Activated naive CD4-positive, alpha-beta T cell treated with anti-CD3 and anti-CD28 coated beads, Interleukin-2, amount 50 U/mL, for 72 hours (primary cell): ENCODE results near the gene MON1B. TPM values are rescaled to one million over a fixed set of nuclear protein-coding genes. Genes with fewer than 3 reads are reported as not detected.
"Not testable (repeated sequence)": the region's sequence is repeated elsewhere in the genome, so short reads cannot be mapped to it uniquely, and the experiment has no call there.

ENCODE experiments used
- ATAC-seq, 2 donors: fragments of 150-1000 bp; cut with Tn5 transposase; 2 replicates each; pipeline ENCODE4 v1.10.0; 2021; ENCODE audit warnings: mild to moderate bottlenecking in 2 of 2, moderate library complexity in 2 of 2
- DNase-seq, 2 donors: peaks; one replicate each; pipeline ENCODE4 v3.0.0; 2021 to 2022; ENCODE audit warnings: low spot score in 2 of 2
- H3K27ac Mint-ChIP-seq, 2 donors: one replicate each; pipeline ENCODE4 v1.8.0; 2022; ENCODE audit warnings: mild to moderate bottlenecking in 2 of 2, mixed read lengths in 2 of 2
- H3K36me3 Mint-ChIP-seq, 2 donors: one replicate each; pipeline ENCODE4 v1.8.0; 2022; ENCODE audit warnings: mixed read lengths in 2 of 2
- H3K9me3 Mint-ChIP-seq, 2 donors: one replicate each; pipeline ENCODE4 v1.8.0; 2022; ENCODE audit warnings: mixed read lengths in 2 of 2
- total RNA-seq, 2 donors: library from RNA; stranded (reverse); gene quantifications; one replicate each; pipeline ENCODE4 v1.2.3, GENCODE V29; 2022

Gene MON1B
- total RNA-seq = 10 to 100 TPM; 75.3 to 92.9 TPM

- DNase-seq = peak; percentile 85 to 96
Observed at GRCh38 chr16:77190478-77191258, at the start of gene MON1B. Gene MON1B (plus strand): TSS chr16:77191190. CDS start chr16:77191486, 296 bp downstream.

GRCh38 chr16:77143364-77143763 lies 47.6 kb upstream of the MON1B start:
- H3K27ac Mint-ChIP-seq = no peak overlapping the region
- DNase-seq (no peak), ATAC-seq (no peak)
- H3K9me3 Mint-ChIP-seq = peaks cover 7 to 15% of the 10 kb centered on the region in 2 donors
- H3K36me3 Mint-ChIP-seq = peaks cover 0 to 8% of the 10 kb centered on the region in 2 donors

More at GRCh38 chr16:77190478-77191258, at the start of gene MON1B:
- peaks cover 8 to 13% of the 10 kb centered on the region in 2 donors for H3K9me3 Mint-ChIP-seq
- peaks cover 35 to 50% of the 10 kb centered on the region in 2 donors for H3K36me3 Mint-ChIP-seq
- ATAC-seq = peak; percentile 97
- H3K27ac Mint-ChIP-seq = peak within 1 kb of the TSS; percentile 99 to 100

- no peak overlapping the region for H3K27ac Mint-ChIP-seq
- peaks cover 7 to 14% of the 10 kb centered on the region in 2 donors for H3K9me3 Mint-ChIP-seq
- peaks cover 0 to 8% of the 10 kb centered on the region in 2 donors for H3K36me3 Mint-ChIP-seq
- no peak for ATAC-seq
- no peak for DNase-seq
Observed at GRCh38 chr16:77148121-77148520, 42.9 kb upstream of the MON1B start.

GRCh38 chr16:77157346-77158058 lies 33.5 kb upstream of the MON1B start:
- no peaks in the 10 kb centered on the region for H3K9me3 Mint-ChIP-seq
- no peaks in the 10 kb centered on the region for H3K36me3 Mint-ChIP-seq

GRCh38 chr16:77158293-77158692 lies 32.7 kb upstream of the MON1B start:
- H3K27ac Mint-ChIP-seq = no peak overlapping the region
- ATAC-seq (no peak), DNase-seq (no peak)
- H3K9me3 Mint-ChIP-seq = no peaks in the 10 kb centered on the region
- no peaks in the 10 kb centered on the region for H3K36me3 Mint-ChIP-seq

More at GRCh38 chr16:77157346-77158058, 33.5 kb upstream of the MON1B start:
- ATAC-seq (no peak), DNase-seq (no peak)
- H3K27ac Mint-ChIP-seq = no peak overlapping the region

- no peak for ATAC-seq
- Mint-ChIP-seq H3K9me3 (no peaks in the 10 kb centered on the region), H3K36me3 (no peaks in the 10 kb centered on the region), H3K27ac (no peak overlapping the region)
- DNase-seq = no peak
Observed at GRCh38 chr16:77165006-77165405, 26.0 kb upstream of the MON1B start.

- H3K9me3 Mint-ChIP-seq, DNase-seq, H3K36me3 Mint-ChIP-seq, H3K27ac Mint-ChIP-seq, ATAC-seq: not testable (repeated sequence)
Observed at GRCh38 chr16:77165536-77166236, 25.3 kb upstream of the MON1B start.

GRCh38 chr16:77166726-77167125 lies 24.3 kb upstream of the MON1B start:
- Mint-ChIP-seq H3K27ac (no peak overlapping the region), H3K36me3 (no peaks in the 10 kb centered on the region), H3K9me3 (no peaks in the 10 kb centered on the region)
- no peak for DNase-seq
- no peak for ATAC-seq

GRCh38 chr16:77168901-77169300 lies 22.1 kb upstream of the MON1B start:
- DNase-seq = no peak
- Mint-ChIP-seq H3K9me3 (no peaks in the 10 kb centered on the region), H3K27ac (no peak overlapping the region), H3K36me3 (no peaks in the 10 kb centered on the region)
- ATAC-seq = no peak

GRCh38 chr16:77169650-77170236 lies 21.2 kb upstream of the MON1B start:
- Mint-ChIP-seq H3K36me3 (no peaks in the 10 kb centered on the region), H3K27ac (no peak overlapping the region), H3K9me3 (no peaks in the 10 kb centered on the region)
- DNase-seq = peak in 1 of 2 donors; percentile 57
- ATAC-seq = peak; percentile 64 to 85

- Mint-ChIP-seq H3K9me3 (no peaks in the 10 kb centered on the region), H3K27ac (no peak overlapping the region), H3K36me3 (no peaks in the 10 kb centered on the region)
- DNase-seq (no peak), ATAC-seq (no peak)
Observed at GRCh38 chr16:77170805-77171204, 20.2 kb upstream of the MON1B start.

- Mint-ChIP-seq H3K27ac (no peak overlapping the region), H3K36me3 (no peaks in the 10 kb centered on the region), H3K9me3 (no peaks in the 10 kb centered on the region)
- ATAC-seq (peak in 1 of 2 donors; percentile 72), DNase-seq (peak in 1 of 2 donors; percentile 42)
Observed at GRCh38 chr16:77171745-77172635, 19.0 kb upstream of the MON1B start.

GRCh38 chr16:77172951-77173350 lies 18.0 kb upstream of the MON1B start:
- no peak for DNase-seq
- ATAC-seq = no peak
- Mint-ChIP-seq H3K27ac (no peak overlapping the region), H3K9me3 (no peaks in the 10 kb centered on the region), H3K36me3 (no peaks in the 10 kb centered on the region)

- no peak for ATAC-seq
- DNase-seq = no peak
- H3K36me3 Mint-ChIP-seq = no peaks in the 10 kb centered on the region
- no peaks in the 10 kb centered on the region for H3K9me3 Mint-ChIP-seq
- H3K27ac Mint-ChIP-seq = no peak overlapping the region
Observed at GRCh38 chr16:77183137-77183536, 7.9 kb upstream of the MON1B start.

GRCh38 chr16:77186298-77186697 lies 4.7 kb upstream of the MON1B start:
- not testable (repeated sequence) for ATAC-seq, DNase-seq, H3K27ac Mint-ChIP-seq, H3K9me3 Mint-ChIP-seq
- H3K36me3 Mint-ChIP-seq = peaks cover 6 to 12% of the 10 kb centered on the region in 2 donors

GRCh38 chr16:77190190-77190477 lies 856 bp upstream of the MON1B start:
- peak overlapping the region in 1 of 2 donors; percentile 99 for H3K27ac Mint-ChIP-seq
- peaks cover 35 to 45% of the 10 kb centered on the region in 2 donors for H3K36me3 Mint-ChIP-seq
- ATAC-seq (no peak), DNase-seq (no peak)
- H3K9me3 Mint-ChIP-seq = peaks cover 8 to 13% of the 10 kb centered on the region in 2 donors
